Measurements from ENCODE around the gene P4HB.

P4HB gene

GRCh38 chr17:81810892-81811704 is 49.2 kb downstream of the P4HB start:
- peaks cover 16% of the 10 kb centered on the region for H3K27me3 ChIP-seq (ENCODE audit: insufficient read depth, poor library complexity, severe bottlenecking)
- H3K4me3 ChIP-seq (replicated peaks; ENCODE audit: insufficient read depth, low read length) = no peak overlapping the region
- H3K27ac ChIP-seq (replicated peaks) = no peak overlapping the region
- TF ChIP-seq GABPA (IDR thresholded peaks at IDR 0.05; ENCODE audit: low read depth) (no peak), REST (IDR thresholded peaks at IDR 0.05; ENCODE audit: insufficient replicate concordance, low read depth) (no peak), SPI1 (IDR thresholded peaks at IDR 0.05; ENCODE audit: borderline replicate concordance, low read depth) (no peak), POLR2AphosphoS5 (IDR thresholded peaks at IDR 0.05; ENCODE audit: low read depth) (no peak)
- TF ChIP-seq, protein P1, sequence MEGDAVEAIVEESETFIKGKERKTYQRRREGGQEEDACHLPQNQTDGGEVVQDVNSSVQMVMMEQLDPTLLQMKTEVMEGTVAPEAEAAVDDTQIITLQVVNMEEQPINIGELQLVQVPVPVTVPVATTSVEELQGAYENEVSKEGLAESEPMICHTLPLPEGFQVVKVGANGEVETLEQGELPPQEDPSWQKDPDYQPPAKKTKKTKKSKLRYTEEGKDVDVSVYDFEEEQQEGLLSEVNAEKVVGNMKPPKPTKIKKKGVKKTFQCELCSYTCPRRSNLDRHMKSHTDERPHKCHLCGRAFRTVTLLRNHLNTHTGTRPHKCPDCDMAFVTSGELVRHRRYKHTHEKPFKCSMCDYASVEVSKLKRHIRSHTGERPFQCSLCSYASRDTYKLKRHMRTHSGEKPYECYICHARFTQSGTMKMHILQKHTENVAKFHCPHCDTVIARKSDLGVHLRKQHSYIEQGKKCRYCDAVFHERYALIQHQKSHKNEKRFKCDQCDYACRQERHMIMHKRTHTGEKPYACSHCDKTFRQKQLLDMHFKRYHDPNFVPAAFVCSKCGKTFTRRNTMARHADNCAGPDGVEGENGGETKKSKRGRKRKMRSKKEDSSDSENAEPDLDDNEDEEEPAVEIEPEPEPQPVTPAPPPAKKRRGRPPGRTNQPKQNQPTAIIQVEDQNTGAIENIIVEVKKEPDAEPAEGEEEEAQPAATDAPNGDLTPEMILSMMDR (IDR thresholded peaks at IDR 0.05; ENCODE audit: insufficient read depth, low read length) = no peak
- DNase-seq (ENCODE audit: low read depth in 1 of 2, low spot score in 1 of 2) = no peak

DNA sequence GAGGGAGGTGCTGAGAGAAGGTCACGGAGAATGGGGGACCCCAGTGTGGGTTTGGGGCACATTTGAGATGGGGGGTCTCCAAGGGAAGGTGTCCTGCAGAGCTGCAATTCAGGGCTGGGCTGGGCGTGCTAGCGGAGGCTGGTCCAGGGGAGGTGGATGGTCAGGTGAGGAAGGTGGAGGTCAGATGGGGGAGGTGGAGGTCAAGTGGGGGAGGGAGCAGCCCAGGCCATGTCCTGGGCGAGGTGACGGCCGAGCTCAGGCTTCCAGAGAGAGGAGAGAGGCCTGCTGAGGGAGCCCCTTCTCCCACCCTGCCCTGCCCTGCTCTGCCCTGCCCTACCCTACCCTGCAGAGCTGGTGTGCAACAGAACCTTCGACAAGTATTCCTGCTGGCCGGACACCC is 49.9 kb downstream of the P4HB start:
- Histone ChIP-seq H3K27me3 (ENCODE audit: insufficient read depth, poor library complexity, severe bottlenecking) (peaks cover 22% of the 10 kb centered on the region), H3K27ac (replicated peaks) (no peak overlapping the region), H3K4me3 (replicated peaks; ENCODE audit: insufficient read depth, low read length) (no peak overlapping the region)
- TF ChIP-seq POLR2AphosphoS5 (IDR thresholded peaks at IDR 0.05; ENCODE audit: low read depth) (no peak), REST (IDR thresholded peaks at IDR 0.05; ENCODE audit: insufficient replicate concordance, low read depth) (no peak), SPI1 (IDR thresholded peaks at IDR 0.05; ENCODE audit: borderline replicate concordance, low read depth) (no peak), GABPA (IDR thresholded peaks at IDR 0.05; ENCODE audit: low read depth) (no peak)
- TF ChIP-seq, protein P1 (IDR thresholded peaks at IDR 0.05; ENCODE audit: insufficient read depth, low read length) = no peak
- no peak for DNase-seq (ENCODE audit: low read depth in 1 of 2, low spot score in 1 of 2)

GRCh38 chr17:81809556-81809998 is 50.8 kb downstream of the P4HB start:
- Histone ChIP-seq H3K27me3 (ENCODE audit: insufficient read depth, poor library complexity, severe bottlenecking) (peaks cover 28% of the 10 kb centered on the region), H3K4me3 (replicated peaks; ENCODE audit: insufficient read depth, low read length) (no peak overlapping the region), H3K27ac (replicated peaks) (no peak overlapping the region)
- no peak for TF ChIP-seq REST (IDR thresholded peaks at IDR 0.05; ENCODE audit: insufficient replicate concordance, low read depth)
- TF ChIP-seq POLR2AphosphoS5 (IDR thresholded peaks at IDR 0.05; ENCODE audit: low read depth) = no peak
- TF ChIP-seq SPI1 (IDR thresholded peaks at IDR 0.05; ENCODE audit: borderline replicate concordance, low read depth) = no peak
- no peak for TF ChIP-seq GABPA (IDR thresholded peaks at IDR 0.05; ENCODE audit: low read depth)
- TF ChIP-seq, protein P1 (IDR thresholded peaks at IDR 0.05; ENCODE audit: insufficient read depth, low read length) = no peak
- no peak for DNase-seq (ENCODE audit: low read depth in 1 of 2, low spot score in 1 of 2)

Data from HL-60 (cell line).